Islet precursor cell (in vitro differentiated cells): ENCODE data around the gene PARK7.
A peak's percentile ranks its signal among the peaks of the same experiment; 100 is the strongest.

Source experiments
- DNase-seq: peaks from one replicate; pipeline ENCODE4 v3.0.0-alpha.2; 2018

Gene PARK7

GRCh38 chr1:7985851-7986612 lies 24.5 kb downstream of the PARK7 start:
- no peak for DNase-seq

- no peak for DNase-seq
These were observed 26.0 kb downstream of the PARK7 start for GRCh38 chr1:7987528-7987927.

- peak; percentile 71 for DNase-seq
These were observed 27.1 kb downstream of the PARK7 start for GRCh38 chr1:7988576-7988975.

GRCh38 chr1:7989762-7990428 lies 28.4 kb downstream of the PARK7 start:
- no peak for DNase-seq

DNA sequence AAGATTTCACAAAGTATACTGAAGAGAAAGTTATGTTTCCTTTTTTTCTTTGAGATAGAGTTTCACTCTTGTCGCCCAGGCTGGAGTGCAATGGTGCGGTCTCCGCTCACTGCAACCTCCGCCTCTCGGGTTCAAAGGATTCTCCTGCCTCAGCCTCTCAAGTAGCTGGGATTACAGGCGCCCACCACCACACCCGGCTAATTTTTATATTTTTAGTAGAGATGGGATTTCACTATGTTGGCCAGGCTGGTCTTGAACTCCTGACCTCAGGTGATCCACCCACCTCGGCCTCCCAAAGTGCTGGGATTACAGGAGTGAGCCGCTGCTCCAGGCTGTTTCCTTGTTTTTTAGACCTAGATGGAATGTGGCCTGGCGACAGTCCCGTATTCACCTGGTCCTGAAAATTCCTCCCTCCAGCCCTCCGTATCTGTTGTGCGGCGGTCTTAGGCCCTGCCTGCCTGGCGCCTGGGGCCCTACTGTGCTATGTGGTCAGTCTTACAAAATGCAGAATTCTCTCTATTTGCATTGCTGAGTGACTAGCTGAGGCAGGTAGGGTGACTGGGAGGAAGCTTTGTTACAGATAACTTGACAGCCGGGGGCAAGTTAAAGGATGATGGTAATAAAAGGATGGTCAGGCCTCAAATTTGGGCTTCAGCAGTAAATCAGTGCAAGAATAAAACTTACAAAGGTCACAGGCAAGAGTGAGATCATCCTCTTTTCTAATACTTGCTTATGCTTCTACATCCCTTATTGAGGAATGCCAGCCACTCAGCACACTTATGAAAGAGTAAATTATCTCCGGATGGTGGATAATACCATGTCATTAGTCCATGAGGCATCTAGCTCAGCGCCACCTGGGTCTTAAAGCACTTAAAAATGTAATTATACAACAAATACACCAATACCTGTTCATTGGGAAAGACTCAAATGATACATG lies 30.3 kb downstream of the PARK7 start:
- peak; percentile 99 for DNase-seq

GRCh38 chr1:7992885-7993284 lies 31.4 kb downstream of the PARK7 start:
- no peak for DNase-seq

GRCh38 chr1:7993593-7994479 lies 32.3 kb downstream of the PARK7 start:
- DNase-seq: no peak

DNA sequence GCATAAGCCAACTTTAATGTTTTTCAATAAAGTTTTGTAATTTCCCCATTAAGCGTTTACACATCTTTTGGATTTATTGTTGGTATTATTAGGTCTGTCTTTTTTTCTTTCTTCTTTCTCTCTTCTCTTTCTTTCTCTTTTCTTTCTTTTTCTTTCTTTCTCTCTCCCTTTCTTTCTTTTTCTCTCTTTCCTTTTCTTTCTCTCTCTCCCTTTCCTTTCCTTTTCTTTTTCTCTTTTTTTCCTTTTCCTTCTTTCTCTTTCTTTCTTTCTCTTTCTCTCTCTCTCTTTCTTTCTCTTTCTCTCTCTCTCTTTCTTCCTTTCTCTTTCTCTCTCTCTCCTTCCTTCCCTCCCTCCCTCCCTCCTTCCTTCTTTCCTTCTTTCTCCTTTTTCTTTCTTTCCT lies 33.3 kb downstream of the PARK7 start:
- DNase-seq: no peak

- DNase-seq: no peak
These were observed 33.9 kb downstream of the PARK7 start for GRCh38 chr1:7995437-7995836.

- DNase-seq: no peak
These were observed 40.9 kb downstream of the PARK7 start for GRCh38 chr1:8002329-8002910.

DNA sequence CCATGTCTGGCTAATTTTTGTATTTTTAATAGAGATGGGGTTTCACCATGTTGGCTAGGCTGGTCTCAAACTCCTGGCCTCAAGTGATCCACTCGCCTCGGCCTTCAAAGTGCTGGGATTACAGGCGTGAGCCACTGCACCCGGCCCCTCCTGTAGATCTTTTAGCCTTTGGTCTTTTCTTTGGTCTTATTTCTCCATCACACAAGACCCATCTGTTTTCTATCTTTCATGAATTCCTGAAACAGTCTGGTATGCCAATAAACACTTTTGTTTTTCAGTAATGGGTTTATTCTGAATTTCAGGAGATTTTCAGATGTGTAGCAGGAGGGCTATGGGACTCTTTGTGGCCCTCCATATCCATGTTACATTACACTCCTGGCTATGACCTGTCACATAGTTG lies 41.4 kb downstream of the PARK7 start:
- DNase-seq: no peak

- no peak for DNase-seq
These were observed 42.1 kb downstream of the PARK7 start for GRCh38 chr1:8003438-8004112.

DNA sequence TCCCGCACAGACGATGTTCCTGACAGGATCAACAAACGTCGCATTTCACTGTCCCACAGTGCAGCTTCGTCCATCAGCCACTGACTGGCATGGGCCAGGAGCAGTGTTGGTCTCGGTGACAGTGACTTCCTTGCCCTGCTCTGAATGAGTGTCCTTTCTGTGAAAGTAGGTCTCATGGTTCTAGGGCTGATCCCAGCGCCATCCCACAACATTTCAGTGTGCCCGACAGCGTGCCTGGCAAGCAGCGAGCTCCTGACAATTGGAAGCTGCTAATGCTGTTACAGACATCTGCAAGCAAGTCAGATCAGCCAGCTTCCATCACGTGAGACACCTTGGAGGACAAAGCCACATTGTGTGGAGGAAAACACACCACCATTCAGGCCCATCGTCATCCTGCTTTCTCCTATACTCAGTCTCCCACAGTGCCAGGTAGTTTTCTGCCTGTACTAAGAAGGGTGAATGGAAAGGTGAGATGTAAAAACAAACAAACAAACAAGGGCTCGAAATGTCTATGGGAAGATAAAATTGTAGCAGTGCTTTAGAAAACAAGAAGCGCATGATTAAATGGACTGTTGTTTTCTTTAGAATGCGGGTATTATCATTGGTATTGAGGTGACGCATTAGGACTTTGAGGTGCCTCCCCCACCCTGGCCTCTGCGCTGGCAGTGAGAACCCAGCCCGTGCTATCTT lies 42.7 kb downstream of the PARK7 start:
- DNase-seq: peak; percentile 86

DNA sequence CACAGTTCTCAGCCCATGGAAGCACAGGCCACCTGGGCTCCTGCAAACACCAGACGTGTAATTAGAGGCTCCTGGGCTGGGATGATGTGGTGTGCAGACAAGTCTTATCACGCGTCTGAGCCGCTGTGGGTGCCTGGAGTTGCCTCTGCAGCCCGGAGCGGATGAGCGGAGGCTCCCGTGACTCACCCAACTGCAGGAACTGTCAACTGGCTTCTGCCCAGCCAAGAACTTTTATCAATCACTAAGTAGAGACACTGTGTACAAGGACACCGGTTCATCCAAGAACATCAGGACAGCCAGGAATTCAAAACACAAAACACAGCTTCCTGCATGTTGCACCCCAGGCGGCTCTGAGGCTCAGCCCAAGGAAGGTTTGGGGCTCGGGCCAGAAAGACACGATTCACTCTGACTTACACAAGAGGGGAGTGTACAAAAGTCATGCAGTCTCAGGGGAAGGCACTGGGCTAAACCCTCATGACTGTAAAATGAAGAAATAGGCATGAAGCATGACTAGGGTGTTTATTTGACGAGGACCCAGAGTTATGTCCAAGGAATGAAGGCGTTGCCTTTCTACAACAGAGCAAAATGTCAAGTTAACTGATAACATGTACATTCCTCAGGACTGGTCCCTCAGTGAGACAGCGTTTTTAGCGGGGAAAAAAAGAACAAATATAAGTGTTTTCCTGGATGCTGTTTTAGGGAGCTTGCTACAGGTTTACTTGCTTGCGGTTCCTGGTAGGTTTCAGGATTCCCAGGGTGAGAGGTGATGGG lies 43.5 kb downstream of the PARK7 start:
- peak; percentile 98 for DNase-seq

GRCh38 chr1:8006037-8006963 lies 44.8 kb downstream of the PARK7 start:
- no peak for DNase-seq

- no peak for DNase-seq
These were observed 47.8 kb downstream of the PARK7 start for GRCh38 chr1:8009043-8010002.

DNA sequence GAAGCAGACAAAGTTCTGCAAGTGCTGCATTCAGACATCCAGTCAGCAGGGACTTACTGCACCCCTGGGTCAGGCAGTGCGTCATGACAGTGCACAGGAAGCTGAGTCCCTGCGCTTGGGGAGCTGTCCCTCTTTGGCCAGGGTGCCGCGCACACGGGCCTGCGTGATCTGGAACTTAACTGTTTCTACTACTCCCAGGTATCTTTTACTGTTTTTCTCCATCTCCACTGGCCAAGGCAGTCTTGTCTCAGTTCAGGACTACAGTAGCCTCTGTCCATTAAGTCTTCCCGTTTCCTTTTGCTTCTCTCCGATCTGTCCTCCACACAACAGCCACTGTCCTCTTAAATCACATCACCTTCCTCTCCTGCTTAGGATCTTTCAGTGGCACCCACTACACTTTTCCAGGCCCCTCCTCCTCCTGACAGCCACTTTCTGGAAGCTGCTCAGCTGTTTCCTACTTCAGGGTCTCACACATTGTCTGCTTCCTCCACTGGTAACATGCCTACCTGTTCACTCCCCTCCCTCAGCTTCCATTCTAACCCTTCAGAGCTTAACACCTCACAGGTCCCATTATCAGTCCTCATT lies 48.7 kb downstream of the PARK7 start:
- DNase-seq: no peak
